ENCODE measurements around the gene UBE2L5.

GRCh38 chr13:30408319-30409101 is 13.8 kb upstream of the UBE2L5 start:
- TF ChIP-seq POLR2A (IDR thresholded peaks at IDR 0.05), result no peak
- TF ChIP-seq CTCF (IDR thresholded peaks at IDR 0.05), result peak; percentile 17 to 85 (median 65)
- peak; percentile 60 to 75 for TF ChIP-seq POLR2AphosphoS5 (IDR thresholded peaks at IDR 0.05; ENCODE audit: insufficient read depth in 1 of 2, low read depth in 1 of 2)

All from vagina (tissue), 2 donors.